HCEC 1CT (cell line): ENCODE measurements around the gene SUN5.
"Not testable (repeated sequence)": the region's sequence is repeated elsewhere in the genome, so short reads cannot be mapped to it uniquely, and the experiment has no call there.

Source experiments
- DNase-seq: peaks from one replicate; pipeline ENCODE4 v3.0.0-alpha.2; 2017

Gene SUN5

DNA sequence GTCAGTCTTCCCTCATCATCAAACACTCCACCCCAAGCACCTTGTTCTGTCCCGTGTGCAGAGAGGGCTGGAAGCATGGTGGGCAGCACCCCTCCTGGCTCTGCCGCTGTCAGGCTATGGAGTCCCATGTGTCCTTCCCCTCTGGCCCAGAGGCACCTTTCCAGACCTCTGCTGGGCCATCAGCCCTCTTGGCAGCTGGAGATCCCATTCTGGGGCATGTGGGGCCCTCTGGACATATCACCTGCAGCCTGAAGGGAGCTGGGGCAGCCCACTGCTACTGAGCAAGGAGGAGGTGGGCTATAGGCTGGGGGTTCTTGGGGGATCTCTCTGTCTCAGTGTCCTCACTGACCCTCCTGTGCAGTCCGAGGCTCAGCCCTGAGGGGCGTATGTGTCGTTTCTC, 42.2 kb downstream of the SUN5 start:
- no peak for DNase-seq

DNA sequence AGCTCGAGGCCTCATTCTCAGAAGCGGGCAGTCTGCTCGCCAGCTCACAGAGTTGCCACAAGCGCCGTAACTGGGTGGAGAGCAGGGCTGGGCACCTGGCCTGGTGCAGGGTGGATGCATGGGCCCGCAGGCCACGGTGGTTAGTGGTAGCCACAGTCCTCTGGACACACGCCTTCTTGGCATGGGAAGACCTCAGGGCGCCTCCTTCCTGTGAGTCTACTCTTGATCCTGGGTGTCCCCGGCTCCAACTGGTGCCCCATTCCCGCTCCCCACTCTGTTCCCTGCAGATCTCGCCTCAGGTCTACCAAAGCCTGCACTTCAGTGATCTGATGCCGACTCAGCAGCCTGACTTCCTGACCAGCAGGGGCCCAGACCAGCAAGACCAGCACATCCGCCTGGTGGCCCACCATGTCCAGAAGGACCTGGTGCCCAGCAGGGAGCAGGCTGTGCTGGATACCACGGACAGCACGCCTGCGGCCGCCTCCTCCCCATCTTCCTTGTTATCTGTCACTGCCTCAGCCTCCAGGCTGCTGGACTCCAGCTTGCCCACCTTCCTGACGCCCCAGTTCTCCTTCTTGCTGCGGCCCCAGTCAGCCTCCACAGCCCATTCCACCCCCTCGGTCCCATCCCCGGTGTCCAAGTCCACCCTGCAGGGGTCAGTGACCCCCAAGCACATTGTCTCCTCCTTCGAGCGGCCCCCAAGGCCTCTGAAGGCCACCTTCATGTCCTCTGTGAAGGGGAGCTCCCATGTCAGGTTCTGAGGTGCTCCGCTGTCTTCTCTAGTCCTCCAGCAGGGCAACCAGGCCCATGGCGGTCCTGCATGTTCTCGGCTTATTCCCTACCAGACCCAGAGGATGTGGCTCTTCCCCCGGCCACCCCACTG, 43.1 kb downstream of the SUN5 start:
- DNase-seq: no peak

- no peak for DNase-seq
Observed at GRCh38 chr20:32960222-32960518, 44.1 kb downstream of the SUN5 start.

DNA sequence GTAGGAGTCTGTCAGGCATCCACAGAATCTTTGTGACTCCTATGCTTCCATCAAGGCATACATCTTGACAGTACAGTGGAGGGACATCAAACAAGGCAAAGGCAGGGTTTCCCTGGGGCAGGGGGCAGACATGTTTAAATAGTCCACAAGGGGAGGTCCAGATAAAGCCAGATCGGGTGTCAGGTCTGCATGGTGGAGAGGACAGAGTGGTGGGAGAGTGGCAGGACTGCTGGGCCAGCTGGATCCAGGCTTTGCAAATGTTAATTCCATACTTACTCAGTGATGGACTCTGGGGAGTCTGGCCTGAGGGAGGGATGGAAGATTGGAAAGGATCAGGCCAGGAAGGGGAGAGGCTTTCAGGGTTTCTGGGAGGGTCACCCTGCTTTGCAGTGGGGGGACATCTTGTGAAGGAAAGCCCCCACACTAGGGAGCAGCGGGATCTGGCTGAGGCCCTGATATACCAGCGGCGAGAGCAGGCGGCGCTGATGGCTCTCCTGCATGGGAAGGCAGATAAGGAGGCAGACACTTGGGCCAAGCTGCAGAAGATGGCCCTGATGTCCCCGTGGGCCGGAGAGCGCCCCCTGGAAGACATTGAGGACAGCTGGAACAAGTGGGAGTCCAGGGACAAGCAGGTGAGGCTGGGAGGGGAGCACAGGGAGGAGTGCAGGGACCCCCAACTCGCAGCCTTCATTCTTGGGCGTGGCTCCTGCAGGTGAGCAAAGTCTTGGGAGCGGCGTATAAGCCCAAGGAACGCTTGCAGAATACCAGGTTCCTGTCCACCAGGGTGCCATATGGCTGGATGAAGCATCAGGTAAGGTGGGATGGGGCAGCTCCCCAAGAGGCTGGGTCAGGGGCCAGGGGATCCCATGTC, 44.6 kb downstream of the SUN5 start:
- DNase-seq: no peak

- DNase-seq: no peak
Observed at GRCh38 chr20:32958574-32958973, 45.7 kb downstream of the SUN5 start.

DNA sequence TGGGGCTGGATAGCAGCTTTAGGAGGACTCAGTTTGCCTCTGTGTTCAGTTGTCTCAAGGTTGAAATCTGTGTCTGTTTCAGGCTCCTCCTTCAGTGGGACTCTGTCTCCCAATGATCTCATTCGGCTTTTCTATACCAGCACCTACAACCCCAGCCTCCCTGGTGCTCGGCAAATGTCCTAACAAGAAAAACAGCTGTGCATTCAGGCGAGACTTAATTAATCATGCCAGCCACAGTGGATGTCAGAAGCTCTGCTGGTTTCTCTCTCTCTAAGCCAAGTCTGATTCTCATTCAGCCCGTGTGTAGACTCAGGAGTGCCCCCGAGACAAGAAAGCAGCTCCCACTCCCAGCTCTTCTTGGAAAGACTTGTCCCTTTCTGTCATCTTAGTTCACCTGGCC, 46.8 kb downstream of the SUN5 start:
- DNase-seq: no peak

- DNase-seq: not testable (repeated sequence)
Observed at GRCh38 chr20:32950539-32950938, 53.7 kb downstream of the SUN5 start.

DNA sequence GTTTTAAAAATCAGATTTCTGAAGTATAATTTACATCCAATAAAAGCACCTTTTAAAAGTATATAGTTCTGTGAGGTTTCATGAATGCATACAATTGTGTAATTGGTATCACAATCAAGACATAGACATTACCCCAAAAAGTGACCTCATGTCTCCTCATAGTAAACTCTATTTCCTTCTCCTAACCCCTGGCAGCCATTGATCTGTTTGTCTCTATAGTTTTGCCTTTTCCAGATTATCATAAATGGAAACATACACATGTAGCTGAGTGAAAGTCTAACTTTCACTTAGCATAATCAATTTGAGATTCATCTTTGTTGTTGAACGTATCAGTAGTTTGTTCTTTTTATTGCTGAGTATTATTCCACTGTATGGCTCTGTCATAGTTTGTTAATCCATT, 57.6 kb downstream of the SUN5 start:
- DNase-seq: no peak

- DNase-seq: peak; percentile 38
Observed at GRCh38 chr20:32945710-32946221, 58.5 kb downstream of the SUN5 start.

- DNase-seq: no peak
Observed at GRCh38 chr20:32943490-32944052, 60.7 kb downstream of the SUN5 start.

DNA sequence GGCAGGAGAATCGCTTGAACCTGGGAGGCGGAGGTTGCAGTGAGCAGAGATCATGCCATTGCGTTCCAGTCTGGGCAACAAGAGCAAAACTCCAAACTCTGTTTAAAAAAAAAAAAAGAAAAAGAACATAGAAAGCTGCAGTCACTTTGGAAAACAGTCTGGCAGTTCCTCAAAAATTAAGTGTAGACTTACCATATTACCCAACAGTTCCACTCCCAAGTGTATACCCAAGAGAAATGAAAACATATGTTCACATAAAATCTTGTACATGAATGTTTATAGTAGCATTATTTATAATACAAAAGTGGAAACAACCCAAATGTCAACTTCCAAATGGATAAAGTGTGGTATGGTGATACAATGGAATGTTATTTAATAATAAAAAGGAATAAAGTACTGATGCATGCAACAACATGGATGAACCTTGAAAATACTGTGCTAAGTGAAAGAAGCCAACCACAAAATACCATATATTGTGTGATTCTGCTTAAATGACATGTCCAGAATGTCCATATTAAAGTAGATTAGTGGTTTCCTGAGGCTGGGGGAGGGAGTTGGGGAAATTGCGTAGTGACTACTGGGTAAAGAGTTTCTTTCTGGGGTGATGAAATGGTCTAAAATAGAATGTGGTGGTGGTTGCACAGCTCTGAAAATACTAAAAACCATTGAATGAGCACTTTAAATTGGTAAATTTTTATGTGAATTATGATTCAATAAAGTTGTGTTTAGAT, 62.9 kb downstream of the SUN5 start:
- no peak for DNase-seq

GRCh38 chr20:32934580-32934979, 69.7 kb downstream of the SUN5 start:
- DNase-seq: no peak
